ENCODE measurements around the gene DTWD1. TPM values are rescaled to one million over a fixed set of nuclear protein-coding genes. Genes with fewer than 3 reads are reported as not detected.

DTWD1 gene
- total and polyA plus RNA-seq, 2 of the 4 experiments (the other 2 are of a cell fraction) = 19.9 to 20.1 TPM

DNA sequence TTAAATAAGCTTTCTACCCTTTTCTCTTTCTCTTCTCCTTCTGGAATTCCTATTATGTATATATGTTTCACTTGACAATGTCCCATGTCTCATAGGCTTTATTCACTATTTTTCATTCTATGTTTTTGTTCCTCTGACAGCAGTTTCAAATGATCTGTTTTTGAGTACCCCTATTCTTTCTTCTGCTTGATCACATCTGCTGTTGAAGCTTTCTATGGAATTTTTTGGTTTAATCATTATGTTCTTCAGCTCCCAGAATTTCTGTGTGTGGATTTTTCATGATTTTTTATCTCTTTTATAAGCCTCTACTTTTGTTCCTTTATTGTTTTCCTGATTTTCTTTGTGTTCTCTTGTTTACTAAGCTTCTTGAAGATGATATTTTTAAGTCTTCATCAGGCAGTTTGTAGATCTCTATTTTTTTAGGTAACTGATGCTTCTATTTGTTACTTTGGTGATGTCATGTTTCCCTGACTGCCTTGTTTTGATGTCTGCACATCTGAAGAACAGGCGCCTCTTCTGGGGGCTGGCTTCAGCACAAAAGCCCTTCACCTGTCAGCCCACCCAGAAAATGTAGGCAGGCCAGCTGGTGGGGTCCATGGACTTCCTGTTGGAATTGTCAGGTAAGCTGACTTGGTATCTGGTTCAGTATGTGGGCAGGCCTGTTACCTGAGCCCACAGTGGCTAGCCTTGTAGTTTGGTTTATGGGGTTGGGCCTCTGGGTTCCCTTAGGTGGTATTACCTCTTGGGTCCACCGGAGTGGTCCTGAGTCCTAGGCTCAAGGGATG is 16.0 kb upstream of the DTWD1 start:
- Histone ChIP-seq H2BK20ac (ENCODE audit: low read depth, low read length) (no peak overlapping the region), H4K8ac (ENCODE audit: low read depth in 2 of 2, low read length in 2 of 2) (no peak overlapping the region), H3K56ac (ENCODE audit: extremely low read depth, insufficient read depth, low read length) (no peak overlapping the region), H3K4me3 (ENCODE audit: insufficient read depth, low read depth, low read length) (no peak overlapping the region), H3K9ac (ENCODE audit: low read depth, low read length) (no peak overlapping the region), H3K4me1 (ENCODE audit: control insufficient read depth, insufficient read depth, low read length) (no peaks in the 10 kb centered on the region), H3K18ac (ENCODE audit: low read depth, low read length) (no peak overlapping the region), H2AFZ (replicated peaks; ENCODE audit: low read length, poor library complexity) (no peak overlapping the region), H3K9me1 (ENCODE audit: insufficient read depth, low read length) (no peaks in the 10 kb centered on the region), H3K23ac (ENCODE audit: low read depth, low read length) (no peak overlapping the region), H3K36me3 (ENCODE audit: control insufficient read depth, insufficient read depth, low read length) (no peaks in the 10 kb centered on the region), H2BK5ac (ENCODE audit: low read depth, low read length, poor library complexity, severe bottlenecking) (no peak overlapping the region), H3K4ac (ENCODE audit: low read depth, low read length) (no peak overlapping the region), H3K27ac (ENCODE audit: insufficient read depth, low read length) (no peak overlapping the region), H4K91ac (ENCODE audit: insufficient read depth, low read depth, low read length) (no peak overlapping the region), H4K5ac (ENCODE audit: low read depth, low read length) (no peak overlapping the region), H3K79me1 (ENCODE audit: low read depth in 1 of 2, low read length in 2 of 2) (no peaks in the 10 kb centered on the region), H3K27me3 (ENCODE audit: control insufficient read depth, insufficient read depth, low read length) (no peaks in the 10 kb centered on the region), H3K14ac (replicated peaks; ENCODE audit: low read depth, low read length) (no peak overlapping the region), H3K9me3 (ENCODE audit: control insufficient read depth, insufficient read depth, low read length) (peaks cover 13% of the 10 kb centered on the region), H2BK15ac (ENCODE audit: low read depth, low read length) (no peak overlapping the region), H2AK9ac (replicated peaks; ENCODE audit: low read depth, low read length, poor library complexity) (no peak overlapping the region), H2BK120ac (ENCODE audit: low read depth, low read length) (no peak overlapping the region), H3K4me2 (ENCODE audit: low read depth, low read length) (no peak overlapping the region), H2AK5ac (ENCODE audit: low read depth, low read length) (no peak overlapping the region), H4K20me1 (ENCODE audit: insufficient read depth, low read length) (no peaks in the 10 kb centered on the region)
- CTCF ChIA-PET = no interaction called here
- in situ Hi-C loops (cut with MboI; ENCODE audit: low sequenced_read_pairs) = loop anchor here (25.0 kb wide), 1 partner anchor 368 kb away; no protein-coding TSS in a partner anchor
- TF ChIP-seq, protein P1, sequence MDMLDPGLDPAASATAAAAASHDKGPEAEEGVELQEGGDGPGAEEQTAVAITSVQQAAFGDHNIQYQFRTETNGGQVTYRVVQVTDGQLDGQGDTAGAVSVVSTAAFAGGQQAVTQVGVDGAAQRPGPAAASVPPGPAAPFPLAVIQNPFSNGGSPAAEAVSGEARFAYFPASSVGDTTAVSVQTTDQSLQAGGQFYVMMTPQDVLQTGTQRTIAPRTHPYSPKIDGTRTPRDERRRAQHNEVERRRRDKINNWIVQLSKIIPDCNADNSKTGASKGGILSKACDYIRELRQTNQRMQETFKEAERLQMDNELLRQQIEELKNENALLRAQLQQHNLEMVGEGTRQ (IDR thresholded peaks at IDR 0.05; ENCODE audit: low read depth, low read length) = no peak
- TF ChIP-seq CEBPB (IDR thresholded peaks at IDR 0.05; ENCODE audit: low read depth, low read length) = no peak
- no peak for TF ChIP-seq NFE2L2 (IDR thresholded peaks at IDR 0.05; ENCODE audit: low read depth, low read length)
- TF ChIP-seq, protein P2, sequence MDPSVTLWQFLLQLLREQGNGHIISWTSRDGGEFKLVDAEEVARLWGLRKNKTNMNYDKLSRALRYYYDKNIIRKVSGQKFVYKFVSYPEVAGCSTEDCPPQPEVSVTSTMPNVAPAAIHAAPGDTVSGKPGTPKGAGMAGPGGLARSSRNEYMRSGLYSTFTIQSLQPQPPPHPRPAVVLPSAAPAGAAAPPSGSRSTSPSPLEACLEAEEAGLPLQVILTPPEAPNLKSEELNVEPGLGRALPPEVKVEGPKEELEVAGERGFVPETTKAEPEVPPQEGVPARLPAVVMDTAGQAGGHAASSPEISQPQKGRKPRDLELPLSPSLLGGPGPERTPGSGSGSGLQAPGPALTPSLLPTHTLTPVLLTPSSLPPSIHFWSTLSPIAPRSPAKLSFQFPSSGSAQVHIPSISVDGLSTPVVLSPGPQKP (IDR thresholded peaks at IDR 0.05; ENCODE audit: borderline replicate concordance, low read depth, low read length) = no peak
- no peak for TF ChIP-seq RCOR1 (IDR thresholded peaks at IDR 0.05; ENCODE audit: insufficient replicate concordance, low read length)
- TF ChIP-seq CHD1 (IDR thresholded peaks at IDR 0.05; ENCODE audit: low read depth, low read length) = no peak
- TF ChIP-seq POLR2A (IDR thresholded peaks at IDR 0.05; ENCODE audit: low read depth, low read length) = no peak
- no peak for TF ChIP-seq RAD21 (IDR thresholded peaks at IDR 0.05; ENCODE audit: low read length)
- TF ChIP-seq MAZ (IDR thresholded peaks at IDR 0.05; ENCODE audit: borderline replicate concordance, low read depth, low read length) = no peak
- TF ChIP-seq MAFK (IDR thresholded peaks at IDR 0.05; ENCODE audit: low read depth, low read length) = no peak
- no peak for TF ChIP-seq MXI1 (IDR thresholded peaks at IDR 0.05; ENCODE audit: borderline replicate concordance, low read depth, low read length)
- no peak for TF ChIP-seq SMC3 (IDR thresholded peaks at IDR 0.05; ENCODE audit: low read depth, low read length)
- no peak for TF ChIP-seq RFX5 (IDR thresholded peaks at IDR 0.05; ENCODE audit: low read depth, low read length)
- no peak for TF ChIP-seq FOS (IDR thresholded peaks at IDR 0.05; ENCODE audit: low read depth, low read length)
- TF ChIP-seq BHLHE40 (IDR thresholded peaks at IDR 0.05; ENCODE audit: low read depth, low read length) = no peak
- TF ChIP-seq, protein P3, sequence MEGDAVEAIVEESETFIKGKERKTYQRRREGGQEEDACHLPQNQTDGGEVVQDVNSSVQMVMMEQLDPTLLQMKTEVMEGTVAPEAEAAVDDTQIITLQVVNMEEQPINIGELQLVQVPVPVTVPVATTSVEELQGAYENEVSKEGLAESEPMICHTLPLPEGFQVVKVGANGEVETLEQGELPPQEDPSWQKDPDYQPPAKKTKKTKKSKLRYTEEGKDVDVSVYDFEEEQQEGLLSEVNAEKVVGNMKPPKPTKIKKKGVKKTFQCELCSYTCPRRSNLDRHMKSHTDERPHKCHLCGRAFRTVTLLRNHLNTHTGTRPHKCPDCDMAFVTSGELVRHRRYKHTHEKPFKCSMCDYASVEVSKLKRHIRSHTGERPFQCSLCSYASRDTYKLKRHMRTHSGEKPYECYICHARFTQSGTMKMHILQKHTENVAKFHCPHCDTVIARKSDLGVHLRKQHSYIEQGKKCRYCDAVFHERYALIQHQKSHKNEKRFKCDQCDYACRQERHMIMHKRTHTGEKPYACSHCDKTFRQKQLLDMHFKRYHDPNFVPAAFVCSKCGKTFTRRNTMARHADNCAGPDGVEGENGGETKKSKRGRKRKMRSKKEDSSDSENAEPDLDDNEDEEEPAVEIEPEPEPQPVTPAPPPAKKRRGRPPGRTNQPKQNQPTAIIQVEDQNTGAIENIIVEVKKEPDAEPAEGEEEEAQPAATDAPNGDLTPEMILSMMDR (conservative IDR thresholded peaks at IDR 0.05; ENCODE audit: low read depth, low read length) = no peak
- DNase-seq (no peak), ATAC-seq (ENCODE audit: low read depth) (no peak)
- BruUV-seq (replicated peaks) = no TSS peak
- 100% methylated on average over 1 of the region's 2 CpGs; no CpG with 5 or more reads in 1 of the 2 experiments for WGBS, 2 experiments (ENCODE audit: extremely low coverage in 2 of 2, insufficient read length in 1 of 2)
- intact Hi-C loops (cut with micrococcal nuclease) = no loop called here
- POLR2A ChIA-PET (ENCODE audit: unreplicated experiment) = no interaction called here
- dilution Hi-C loops (cut with HindIII; ENCODE audit: low sequenced_read_pairs, unreplicated experiment) = no loop called here
